RKO (cell line): ENCODE measurements around the gene FAM186B.

Experiments used
- DNase-seq: peaks from one replicate; pipeline ENCODE4 v3.0.0-alpha.2; 2016; ENCODE audit warnings: low spot score

The FAM186B gene

GRCh38 chr12:49552014-49552413 is 53.4 kb downstream of the FAM186B start:
- no peak for DNase-seq

GRCh38 chr12:49550693-49551252 is 54.7 kb downstream of the FAM186B start:
- no peak for DNase-seq

- DNase-seq, result no peak
Observed at GRCh38 chr12:49549735-49550692, 55.4 kb downstream of the FAM186B start.

GRCh38 chr12:49548822-49549648 is 56.4 kb downstream of the FAM186B start:
- DNase-seq, result no peak

DNA sequence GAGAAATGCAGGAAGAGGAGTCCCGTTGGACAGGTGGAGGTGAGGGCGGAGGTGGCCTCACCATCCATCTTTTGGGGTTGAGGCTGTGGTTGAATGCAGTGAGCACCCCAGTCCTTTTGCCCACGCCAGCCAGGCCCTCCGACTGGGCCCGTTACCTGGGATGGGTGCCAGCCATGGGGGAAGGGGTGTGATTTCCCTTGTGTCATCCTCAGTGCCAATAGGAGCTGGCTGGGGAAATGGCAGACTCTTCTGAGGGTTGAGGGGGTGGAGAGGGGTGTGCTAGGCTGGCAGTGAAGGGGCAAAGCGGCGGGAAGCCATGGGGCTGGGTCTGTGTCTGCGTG is 57.0 kb downstream of the FAM186B start:
- DNase-seq, result no peak

DNA sequence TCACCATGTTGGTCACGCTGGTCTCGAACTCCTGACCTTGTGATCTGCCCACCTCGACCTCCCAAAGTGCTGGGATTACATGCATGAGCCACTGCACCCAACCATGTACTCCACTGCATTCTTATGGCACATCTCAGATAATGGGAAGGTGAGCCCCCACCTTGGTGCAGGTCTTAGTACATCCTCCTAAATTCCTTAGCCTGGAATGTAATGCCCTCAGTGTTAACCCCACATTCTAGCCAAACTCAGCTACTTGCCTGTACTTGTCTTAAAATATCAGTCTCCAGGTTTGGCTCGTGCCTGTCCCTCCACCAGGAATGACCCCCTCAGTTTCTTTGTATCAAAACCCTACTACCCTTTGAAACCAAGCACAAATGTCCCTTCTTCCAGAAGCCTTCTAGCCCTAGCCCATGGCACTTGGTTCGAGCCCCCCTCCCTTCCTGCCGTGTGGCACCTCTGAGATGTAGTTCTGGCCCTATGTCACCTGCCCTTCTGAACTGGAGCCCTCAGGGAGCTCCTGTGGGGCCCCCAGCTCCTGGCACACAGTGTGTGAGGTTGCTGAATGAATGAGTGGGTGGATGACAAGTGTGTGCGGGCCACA is 58.2 kb downstream of the FAM186B start:
- no peak for DNase-seq

DNA sequence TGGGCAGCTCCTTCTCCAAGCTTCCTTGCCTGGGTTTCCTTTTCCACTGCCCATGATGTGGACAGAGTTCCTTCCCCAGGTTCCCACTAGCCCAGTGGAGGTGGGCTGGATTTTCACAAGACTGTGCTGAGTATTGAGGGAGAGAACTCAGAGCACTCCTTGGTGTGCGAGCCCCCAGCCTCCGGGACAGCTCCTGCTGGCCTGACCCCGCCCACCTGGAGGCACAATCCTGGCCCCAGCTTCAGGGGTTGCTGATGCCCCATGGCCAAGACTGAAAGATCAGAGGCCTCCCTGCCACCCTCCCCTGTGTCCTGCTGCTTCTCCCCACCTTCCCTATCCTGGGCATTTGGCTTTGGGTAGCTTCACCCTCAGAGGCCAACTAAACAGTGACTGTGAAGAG is 59.0 kb downstream of the FAM186B start:
- DNase-seq, result no peak

DNA sequence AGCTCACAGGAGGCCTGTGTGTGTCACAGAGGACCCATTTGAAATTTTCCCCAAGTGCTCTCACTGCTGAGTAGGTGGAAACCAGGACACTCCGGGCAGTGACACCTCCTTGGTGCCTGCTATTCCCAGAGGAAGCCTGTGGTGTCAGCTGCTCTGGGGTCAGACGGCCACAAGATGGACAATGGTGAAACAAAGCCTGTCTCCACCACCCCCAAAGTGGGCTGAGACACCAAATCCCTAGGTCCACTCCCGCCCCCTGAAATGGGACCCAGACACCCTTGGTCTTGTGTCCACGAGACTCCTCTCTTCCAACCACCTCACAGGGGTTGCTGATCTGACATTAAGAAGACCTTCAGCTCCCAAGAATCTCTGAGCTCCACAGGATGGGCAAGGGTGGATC is 59.6 kb downstream of the FAM186B start:
- DNase-seq, result no peak

DNA sequence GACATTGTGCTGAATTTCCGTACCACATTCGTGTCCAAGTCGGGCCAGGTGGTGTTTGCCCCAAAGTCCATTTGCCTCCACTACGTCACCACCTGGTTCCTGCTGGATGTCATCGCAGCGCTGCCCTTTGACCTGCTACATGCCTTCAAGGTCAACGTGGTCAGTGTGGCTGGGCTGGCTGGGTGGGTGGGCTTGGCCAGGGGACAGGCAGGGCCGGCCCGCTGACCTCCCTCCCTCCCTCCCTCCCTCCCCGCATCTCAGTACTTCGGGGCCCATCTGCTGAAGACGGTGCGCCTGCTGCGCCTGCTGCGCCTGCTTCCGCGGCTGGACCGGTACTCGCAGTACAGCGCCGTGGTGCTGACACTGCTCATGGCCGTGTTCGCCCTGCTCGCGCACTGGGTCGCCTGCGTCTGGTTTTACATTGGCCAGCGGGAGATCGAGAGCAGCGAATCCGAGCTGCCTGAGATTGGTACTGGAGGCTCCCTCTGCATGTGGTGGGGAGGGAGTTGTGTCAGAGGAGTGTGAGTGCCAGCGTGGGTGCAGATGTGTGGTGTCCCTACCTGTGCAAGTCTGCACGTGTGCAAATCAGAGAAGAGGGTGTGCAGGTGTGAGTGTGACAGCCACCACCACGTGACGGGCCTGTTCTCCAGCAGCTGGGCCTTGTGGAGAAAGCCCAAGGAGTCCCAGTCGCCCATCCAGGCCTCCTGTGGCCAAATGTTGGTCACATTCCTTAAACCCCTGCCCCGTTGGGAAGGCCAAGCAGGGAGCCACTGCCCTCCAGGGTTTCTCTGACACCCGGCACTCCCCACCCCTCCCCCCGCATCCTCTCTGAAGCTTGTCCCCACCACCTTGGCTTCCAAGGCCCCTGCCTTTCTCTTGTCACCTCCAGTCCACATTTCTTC is 61.3 kb downstream of the FAM186B start:
- DNase-seq, result no peak

GRCh38 chr12:49543221-49543913 is 62.1 kb downstream of the FAM186B start:
- no peak for DNase-seq

- no peak for DNase-seq
Observed at GRCh38 chr12:49542592-49543160, 62.8 kb downstream of the FAM186B start.

- no peak for DNase-seq
Observed at GRCh38 chr12:49541911-49542505, 63.4 kb downstream of the FAM186B start.

GRCh38 chr12:49541140-49541861 is 64.1 kb downstream of the FAM186B start:
- DNase-seq, result no peak

- DNase-seq, result no peak
Observed at GRCh38 chr12:49540229-49541139, 65.0 kb downstream of the FAM186B start.

- DNase-seq, result no peak
Observed at GRCh38 chr12:49539406-49540228, 65.8 kb downstream of the FAM186B start.

DNA sequence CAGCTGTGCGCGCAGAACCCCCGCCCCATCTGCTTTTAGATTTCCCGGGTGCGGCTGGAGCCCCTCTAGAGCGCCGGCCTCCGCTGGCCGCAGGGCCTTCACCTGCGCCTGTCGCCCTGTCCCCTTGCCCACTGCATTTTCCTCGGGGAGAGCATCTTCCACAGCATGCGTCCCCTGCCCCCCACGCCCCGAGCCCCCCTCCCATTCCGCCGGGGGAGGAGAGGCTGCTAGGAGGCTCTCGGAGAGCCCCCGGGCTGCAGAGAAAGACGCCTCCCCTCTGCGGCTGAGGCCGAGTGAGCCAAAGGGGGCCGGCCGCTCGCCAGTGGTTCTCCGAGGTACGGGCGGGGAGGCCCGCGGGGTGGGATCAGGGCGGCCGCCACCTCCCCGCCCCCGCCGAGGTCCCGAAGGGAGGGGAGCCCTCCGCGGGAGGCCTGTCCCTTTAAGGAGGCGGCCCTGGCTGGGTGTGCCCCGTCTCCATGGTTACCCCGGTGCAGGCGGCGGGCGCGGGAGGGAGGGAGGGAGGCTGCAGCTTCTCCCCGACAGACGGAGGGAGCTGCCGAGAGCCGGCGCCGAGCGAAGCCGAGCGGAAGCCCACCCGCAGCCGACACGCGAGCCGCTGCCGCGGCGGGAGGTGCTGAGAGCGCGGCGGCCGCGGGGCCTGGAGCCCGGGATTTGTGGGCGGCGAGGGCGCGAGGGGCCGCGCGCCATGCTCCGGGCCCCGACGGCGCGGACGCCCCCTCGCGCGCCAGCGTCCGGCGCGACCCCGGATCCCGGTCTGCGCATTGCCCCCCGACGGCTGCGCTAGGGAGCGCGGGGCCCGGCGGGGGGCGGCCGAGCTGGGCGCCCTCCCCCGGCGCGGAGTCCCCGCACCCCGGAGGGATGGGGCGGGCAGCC is 66.7 kb downstream of the FAM186B start, which contains the start of gene KCNH3:
Gene KCNH3 (plus strand): TSS at position 521 of the 894 bp plus-strand sequence. CDS start 387 bp downstream, outside the sequence.
- peak; percentile 75 for DNase-seq
